ENCODE measurements around the gene AP3S2. TPM values are rescaled to one million over a fixed set of nuclear protein-coding genes. Genes with fewer than 3 reads are reported as not detected.

Gene AP3S2
- total RNA-seq, 6 experiments from 2014 or later, result 30.9 to 37.9 (median 33.4) TPM

DNA sequence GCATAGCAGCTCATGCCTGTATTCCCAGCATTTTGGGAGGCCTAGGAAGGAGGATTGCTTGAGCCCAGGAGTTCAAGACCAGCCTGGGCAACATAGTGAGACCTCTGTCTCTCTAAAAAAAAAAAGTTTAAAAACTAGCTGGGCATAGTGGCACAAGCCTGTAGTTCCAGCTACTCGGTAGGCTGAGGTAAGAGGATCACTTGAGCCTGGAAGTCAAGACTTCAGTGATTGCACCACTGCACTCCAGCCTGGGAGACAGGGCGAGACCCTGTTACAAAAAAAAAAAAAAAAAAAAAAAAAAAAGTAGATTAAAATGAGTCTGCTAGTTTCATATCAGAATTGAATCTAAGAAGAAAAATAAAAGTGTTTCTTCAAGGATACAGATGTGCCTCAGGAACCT, 46.7 kb downstream of the AP3S2 start:
- no peak for DNase-seq
- Mint-ChIP-seq H3K27me3 (ENCODE audit: insufficient read depth) (peaks cover 3% of the 10 kb centered on the region), H3K9me3 (no peaks in the 10 kb centered on the region), H3K27ac (peak overlapping the region; percentile 95), H3K36me3 (ENCODE audit: low read depth) (peaks cover 40% of the 10 kb centered on the region), H3K4me1 (ENCODE audit: low read depth) (peaks cover 82% of the 10 kb centered on the region), H3K4me3 (peak overlapping the region; percentile 8; the same call in 1 of the 2 replicates)
- TF ChIP-seq, protein P1, sequence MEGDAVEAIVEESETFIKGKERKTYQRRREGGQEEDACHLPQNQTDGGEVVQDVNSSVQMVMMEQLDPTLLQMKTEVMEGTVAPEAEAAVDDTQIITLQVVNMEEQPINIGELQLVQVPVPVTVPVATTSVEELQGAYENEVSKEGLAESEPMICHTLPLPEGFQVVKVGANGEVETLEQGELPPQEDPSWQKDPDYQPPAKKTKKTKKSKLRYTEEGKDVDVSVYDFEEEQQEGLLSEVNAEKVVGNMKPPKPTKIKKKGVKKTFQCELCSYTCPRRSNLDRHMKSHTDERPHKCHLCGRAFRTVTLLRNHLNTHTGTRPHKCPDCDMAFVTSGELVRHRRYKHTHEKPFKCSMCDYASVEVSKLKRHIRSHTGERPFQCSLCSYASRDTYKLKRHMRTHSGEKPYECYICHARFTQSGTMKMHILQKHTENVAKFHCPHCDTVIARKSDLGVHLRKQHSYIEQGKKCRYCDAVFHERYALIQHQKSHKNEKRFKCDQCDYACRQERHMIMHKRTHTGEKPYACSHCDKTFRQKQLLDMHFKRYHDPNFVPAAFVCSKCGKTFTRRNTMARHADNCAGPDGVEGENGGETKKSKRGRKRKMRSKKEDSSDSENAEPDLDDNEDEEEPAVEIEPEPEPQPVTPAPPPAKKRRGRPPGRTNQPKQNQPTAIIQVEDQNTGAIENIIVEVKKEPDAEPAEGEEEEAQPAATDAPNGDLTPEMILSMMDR (IDR thresholded peaks at IDR 0.05), result no peak

DNA sequence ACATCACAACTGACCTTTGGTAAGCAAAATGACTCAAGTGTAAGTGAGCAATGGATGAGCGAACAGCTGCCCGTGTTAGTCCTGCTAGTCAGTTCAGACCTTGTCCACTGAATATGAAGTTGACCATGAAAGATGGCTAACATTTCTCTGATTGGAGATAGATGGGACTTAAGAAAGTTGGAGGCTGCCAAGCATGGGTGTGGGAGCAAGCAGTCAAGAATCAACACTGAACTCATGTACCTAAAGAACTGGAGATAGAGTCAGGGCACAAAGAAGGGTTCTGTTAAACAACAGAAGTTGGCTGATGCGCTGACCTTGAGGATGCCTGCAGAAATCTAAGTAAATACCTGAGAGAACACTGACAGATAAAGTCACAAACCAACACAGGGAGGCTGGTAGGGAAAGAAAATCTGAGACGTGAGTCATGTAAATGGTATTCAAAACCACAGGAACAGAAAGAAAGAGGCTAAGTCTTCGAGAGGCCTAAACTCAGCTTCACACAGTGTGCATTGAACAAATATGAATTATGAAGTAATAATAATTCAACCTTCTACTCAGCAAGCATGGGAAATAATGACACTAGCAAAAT, 48.4 kb downstream of the AP3S2 start:
- H3K27ac Mint-ChIP-seq, result peak overlapping the region; percentile 91
- peaks cover 44% of the 10 kb centered on the region for H3K36me3 Mint-ChIP-seq (ENCODE audit: low read depth)
- TF ChIP-seq, protein P1 (IDR thresholded peaks at IDR 0.05), result no peak
- peaks cover 5% of the 10 kb centered on the region for H3K27me3 Mint-ChIP-seq (ENCODE audit: insufficient read depth)
- H3K4me1 Mint-ChIP-seq (ENCODE audit: low read depth), result peaks cover 81% of the 10 kb centered on the region
- H3K4me3 Mint-ChIP-seq, result peak overlapping the region; percentile 66
- DNase-seq, result peak; percentile 86
- no peaks in the 10 kb centered on the region for H3K9me3 Mint-ChIP-seq

DNA sequence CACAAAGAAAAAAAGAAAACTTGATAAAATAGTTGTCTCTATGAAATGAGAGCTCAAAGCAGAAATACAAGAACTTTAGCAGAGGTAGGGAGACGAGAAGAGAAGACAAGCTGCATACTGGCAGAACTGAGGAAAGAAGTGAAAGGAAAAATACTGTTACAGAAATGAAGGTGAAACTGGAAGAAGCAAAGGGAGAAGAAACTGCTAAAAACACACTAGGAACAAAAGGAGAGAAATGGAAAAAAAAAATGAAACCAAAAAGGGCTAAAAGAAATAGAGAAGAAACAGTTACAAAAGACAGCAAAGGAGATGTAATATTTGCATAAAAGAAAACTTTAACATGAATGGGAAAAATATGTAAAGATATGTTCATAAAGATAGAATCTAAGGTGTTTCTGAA, 51.8 kb downstream of the AP3S2 start:
- DNase-seq, result no peak
- Mint-ChIP-seq H3K27me3 (ENCODE audit: insufficient read depth) (peaks cover 8% of the 10 kb centered on the region), H3K27ac (peak overlapping the region; percentile 57), H3K9me3 (no peaks in the 10 kb centered on the region), H3K36me3 (ENCODE audit: low read depth) (peaks cover 23% of the 10 kb centered on the region), H3K4me3 (no peak overlapping the region), H3K4me1 (ENCODE audit: low read depth) (peaks cover 71% of the 10 kb centered on the region)
- TF ChIP-seq, protein P1 (IDR thresholded peaks at IDR 0.05), result no peak

DNA sequence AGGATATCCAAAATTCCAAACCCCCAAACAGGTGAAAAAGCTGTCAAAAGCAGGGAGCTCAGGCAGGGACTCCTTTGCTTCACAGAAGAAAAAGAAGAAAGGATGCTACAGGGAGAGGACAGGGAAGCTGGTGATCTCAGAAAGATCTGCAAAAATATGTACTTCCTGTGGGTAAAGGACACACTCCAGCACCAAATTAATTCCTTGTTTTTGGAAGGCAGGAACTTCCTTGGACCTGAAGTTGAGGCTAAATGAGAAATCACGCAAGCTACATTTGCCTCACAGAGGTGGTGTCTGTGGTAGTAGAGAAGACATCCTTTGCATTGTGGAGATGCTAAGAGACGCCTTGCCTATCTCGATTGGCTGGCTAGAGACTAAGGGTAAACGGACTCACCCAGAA, 52.5 kb downstream of the AP3S2 start:
- H3K9me3 Mint-ChIP-seq, result no peaks in the 10 kb centered on the region
- H3K36me3 Mint-ChIP-seq (ENCODE audit: low read depth), result peaks cover 23% of the 10 kb centered on the region
- peak overlapping the region; percentile 57 for H3K27ac Mint-ChIP-seq
- no peak overlapping the region for H3K4me3 Mint-ChIP-seq
- H3K27me3 Mint-ChIP-seq (ENCODE audit: insufficient read depth), result peaks cover 8% of the 10 kb centered on the region
- TF ChIP-seq, protein P1 (IDR thresholded peaks at IDR 0.05), result no peak
- no peak for DNase-seq
- H3K4me1 Mint-ChIP-seq (ENCODE audit: low read depth), result peaks cover 76% of the 10 kb centered on the region

DNA sequence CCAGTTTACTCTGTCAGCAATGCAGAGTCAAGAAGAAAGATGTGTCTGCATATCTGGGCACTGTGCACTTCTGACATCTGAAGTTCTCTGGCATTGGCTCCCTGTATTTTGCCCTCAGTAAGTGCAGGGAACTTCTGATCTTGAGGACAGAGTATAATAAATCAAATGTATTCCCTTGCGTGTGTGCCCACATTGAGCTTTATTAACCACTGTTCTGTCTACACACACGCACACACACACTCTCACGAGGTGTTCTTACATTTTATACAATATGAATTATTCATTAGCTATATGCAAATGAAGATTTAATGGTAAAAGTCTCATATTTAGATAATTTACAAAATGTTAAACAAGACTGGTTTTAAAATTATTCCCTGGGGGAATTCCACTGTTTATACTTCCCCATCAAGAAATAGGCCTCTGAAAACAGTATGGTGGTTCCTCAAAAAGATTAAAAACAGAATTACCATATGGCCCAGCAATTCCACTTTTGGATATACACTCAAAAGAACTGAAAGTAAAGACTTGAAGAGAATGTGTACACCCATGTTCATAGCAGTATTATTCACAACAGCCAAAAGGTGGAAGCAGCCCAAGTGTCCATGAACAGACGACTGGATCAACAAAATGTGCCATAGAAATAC, 54.5 kb downstream of the AP3S2 start:
- Mint-ChIP-seq H3K27me3 (ENCODE audit: insufficient read depth) (peaks cover 8% of the 10 kb centered on the region), H3K4me3 (no peak overlapping the region), H3K4me1 (ENCODE audit: low read depth) (peaks cover 66% of the 10 kb centered on the region), H3K36me3 (ENCODE audit: low read depth) (peaks cover 30% of the 10 kb centered on the region), H3K27ac (peak overlapping the region; percentile 96; the same call in 1 of the 2 replicates), H3K9me3 (no peaks in the 10 kb centered on the region)
- DNase-seq, result no peak
- TF ChIP-seq, protein P1 (IDR thresholded peaks at IDR 0.05), result no peak

Data from HFFc6 (cell line).